Measurements from ENCODE around the gene ZNF670. TPM values are rescaled to one million over a fixed set of nuclear protein-coding genes. Genes with fewer than 3 reads are reported as not detected.

The ZNF670 gene
- total RNA-seq, 1 experiment from 2014 or later: 2.5 TPM

GRCh38 chr1:247115545-247115944 is 36.9 kb upstream of the ZNF670 start:
- no TSS peak for BruUV-seq (replicated peaks)
- no peak overlapping the region for H2AFZ ChIP-seq
- TF ChIP-seq CTCF (conservative IDR thresholded peaks at IDR 0.05) (no peak), EZH2 (IDR thresholded peaks at IDR 0.05; ENCODE audit: low read depth) (no peak)
- no peaks in the 10 kb centered on the region for H3K27me3 ChIP-seq (ENCODE audit: insufficient read depth, low read depth)
- H3K36me3 ChIP-seq (ENCODE audit: low read depth): no peaks in the 10 kb centered on the region
- ChIA-PET POLR2A (ENCODE audit: unreplicated experiment) (no interaction called here), CTCF (no interaction called here)
- no peak overlapping the region for H3K4me2 ChIP-seq
- intact Hi-C loops (cut with micrococcal nuclease; ENCODE audit: unreplicated experiment): no loop called here
- no peaks in the 10 kb centered on the region for H3K9me2 ChIP-seq (ENCODE audit: insufficient read depth)
- no peaks in the 10 kb centered on the region for H3K4me1 ChIP-seq (replicated peaks; ENCODE audit: insufficient read depth)
- DNase-seq: no peak
- no peak overlapping the region for H3K27ac ChIP-seq
- no peaks in the 10 kb centered on the region for H3K9me3 ChIP-seq (ENCODE audit: insufficient read depth, low read depth)
- H3K79me2 ChIP-seq (ENCODE audit: low read depth): no peaks in the 10 kb centered on the region
- H3F3A ChIP-seq (ENCODE audit: insufficient read depth, low read depth): no peaks in the 10 kb centered on the region
- H3K4me3 ChIP-seq: no peak overlapping the region
- H4K20me1 ChIP-seq (ENCODE audit: insufficient read depth): no peaks in the 10 kb centered on the region

GRCh38 chr1:247115141-247115510 is 36.5 kb upstream of the ZNF670 start:
- H3K9me2 ChIP-seq (ENCODE audit: insufficient read depth): no peaks in the 10 kb centered on the region
- no peak overlapping the region for H3K4me3 ChIP-seq
- intact Hi-C loops (cut with micrococcal nuclease; ENCODE audit: unreplicated experiment): no loop called here
- BruUV-seq (replicated peaks): no TSS peak
- no peaks in the 10 kb centered on the region for H4K20me1 ChIP-seq (ENCODE audit: insufficient read depth)
- H3F3A ChIP-seq (ENCODE audit: insufficient read depth, low read depth): no peaks in the 10 kb centered on the region
- no peak for DNase-seq
- no peaks in the 10 kb centered on the region for H3K79me2 ChIP-seq (ENCODE audit: low read depth)
- no peaks in the 10 kb centered on the region for H3K4me1 ChIP-seq (replicated peaks; ENCODE audit: insufficient read depth)
- no peak overlapping the region for H2AFZ ChIP-seq
- CTCF ChIA-PET: no interaction called here
- no peaks in the 10 kb centered on the region for H3K36me3 ChIP-seq (ENCODE audit: low read depth)
- TF ChIP-seq EZH2 (IDR thresholded peaks at IDR 0.05; ENCODE audit: low read depth) (no peak), CTCF (conservative IDR thresholded peaks at IDR 0.05) (no peak)
- POLR2A ChIA-PET (ENCODE audit: unreplicated experiment): no interaction called here
- H3K27ac ChIP-seq: no peak overlapping the region
- H3K27me3 ChIP-seq (ENCODE audit: insufficient read depth, low read depth): no peaks in the 10 kb centered on the region
- H3K9me3 ChIP-seq (ENCODE audit: insufficient read depth, low read depth): no peaks in the 10 kb centered on the region
- no peak overlapping the region for H3K4me2 ChIP-seq

- ChIA-PET POLR2A (ENCODE audit: unreplicated experiment) (no interaction called here), CTCF (no interaction called here)
- H3K9me3 ChIP-seq (ENCODE audit: insufficient read depth, low read depth): no peaks in the 10 kb centered on the region
- H3K36me3 ChIP-seq (ENCODE audit: low read depth): no peaks in the 10 kb centered on the region
- no peak for TF ChIP-seq EZH2 (IDR thresholded peaks at IDR 0.05; ENCODE audit: low read depth)
- no peak for TF ChIP-seq CTCF (conservative IDR thresholded peaks at IDR 0.05)
- no peak for DNase-seq
- H3K4me3 ChIP-seq: no peak overlapping the region
- no peaks in the 10 kb centered on the region for H3K4me1 ChIP-seq (replicated peaks; ENCODE audit: insufficient read depth)
- no peak overlapping the region for H3K4me2 ChIP-seq
- no peaks in the 10 kb centered on the region for H4K20me1 ChIP-seq (ENCODE audit: insufficient read depth)
- BruUV-seq (replicated peaks): no TSS peak
- H3K79me2 ChIP-seq (ENCODE audit: low read depth): no peaks in the 10 kb centered on the region
- no peak overlapping the region for H2AFZ ChIP-seq
- H3K27ac ChIP-seq: no peak overlapping the region
- H3K27me3 ChIP-seq (ENCODE audit: insufficient read depth, low read depth): no peaks in the 10 kb centered on the region
- intact Hi-C loops (cut with micrococcal nuclease; ENCODE audit: unreplicated experiment): no loop called here
- H3F3A ChIP-seq (ENCODE audit: insufficient read depth, low read depth): no peaks in the 10 kb centered on the region
- no peaks in the 10 kb centered on the region for H3K9me2 ChIP-seq (ENCODE audit: insufficient read depth)
Measured at GRCh38 chr1:247114351-247115140, 35.9 kb upstream of the ZNF670 start.
